ENCODE measurements around the gene VEGFA.

VEGFA gene

DNA sequence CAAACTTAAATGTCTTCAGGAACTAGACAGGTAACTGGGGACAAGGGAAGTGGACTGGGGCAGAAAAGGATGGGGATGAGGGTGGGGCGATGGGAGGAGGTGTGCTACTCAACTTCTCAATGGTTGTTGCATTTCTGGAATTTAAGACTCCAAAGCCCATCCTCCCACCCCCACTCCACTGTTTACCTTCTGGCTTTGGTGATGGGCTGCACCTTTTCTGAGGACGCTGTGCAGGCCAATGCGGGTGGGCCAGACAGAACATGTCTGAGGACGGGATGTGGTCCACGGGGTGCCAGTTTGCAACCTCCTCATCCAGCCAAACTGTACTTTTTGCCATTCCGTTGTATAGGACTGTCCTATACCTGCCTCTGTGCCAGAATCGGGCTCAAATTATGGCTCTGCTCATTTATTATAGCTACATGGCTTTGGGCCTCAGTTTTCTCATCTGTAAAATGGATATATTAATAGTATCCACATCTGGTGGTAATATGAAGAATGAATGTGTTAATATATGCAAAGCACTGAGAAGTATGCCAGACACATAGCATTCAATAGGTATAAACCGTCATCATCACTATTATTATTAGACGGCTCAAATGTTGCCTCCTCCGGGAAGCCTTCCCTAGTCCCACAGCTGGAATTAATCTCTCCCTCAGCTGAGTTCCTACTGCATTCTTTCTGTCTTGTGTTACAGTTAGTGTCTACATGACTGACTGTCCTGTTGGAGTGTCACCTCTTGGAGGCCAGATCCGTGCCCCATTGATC lies 31.0 kb upstream of the VEGFA start:
- no peak for DNase-seq (ENCODE audit: low read depth in 2 of 2)

DNA sequence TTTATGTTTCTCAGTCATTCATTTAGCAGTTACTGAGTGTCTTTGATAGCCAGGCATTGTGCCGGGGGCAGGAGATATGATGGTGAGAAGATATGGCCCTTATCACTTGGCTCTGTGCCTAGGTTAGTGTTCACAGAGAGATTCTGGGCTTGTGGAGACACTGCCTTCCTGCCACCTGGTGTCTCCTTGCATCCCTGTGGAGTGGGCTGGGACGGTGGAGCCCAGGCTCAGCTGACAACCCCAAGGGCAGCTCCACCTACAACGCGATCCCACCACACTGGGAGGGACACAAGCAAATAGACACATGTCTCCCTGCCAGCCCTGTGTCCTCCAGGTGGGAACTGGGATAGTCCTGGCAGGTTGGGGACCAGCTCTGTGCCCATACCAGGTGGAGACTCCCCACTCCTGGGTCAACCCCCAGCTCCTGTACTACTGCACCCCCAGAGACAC lies 30.3 kb upstream of the VEGFA start:
- DNase-seq (ENCODE audit: low read depth in 2 of 2) = no peak

DNA sequence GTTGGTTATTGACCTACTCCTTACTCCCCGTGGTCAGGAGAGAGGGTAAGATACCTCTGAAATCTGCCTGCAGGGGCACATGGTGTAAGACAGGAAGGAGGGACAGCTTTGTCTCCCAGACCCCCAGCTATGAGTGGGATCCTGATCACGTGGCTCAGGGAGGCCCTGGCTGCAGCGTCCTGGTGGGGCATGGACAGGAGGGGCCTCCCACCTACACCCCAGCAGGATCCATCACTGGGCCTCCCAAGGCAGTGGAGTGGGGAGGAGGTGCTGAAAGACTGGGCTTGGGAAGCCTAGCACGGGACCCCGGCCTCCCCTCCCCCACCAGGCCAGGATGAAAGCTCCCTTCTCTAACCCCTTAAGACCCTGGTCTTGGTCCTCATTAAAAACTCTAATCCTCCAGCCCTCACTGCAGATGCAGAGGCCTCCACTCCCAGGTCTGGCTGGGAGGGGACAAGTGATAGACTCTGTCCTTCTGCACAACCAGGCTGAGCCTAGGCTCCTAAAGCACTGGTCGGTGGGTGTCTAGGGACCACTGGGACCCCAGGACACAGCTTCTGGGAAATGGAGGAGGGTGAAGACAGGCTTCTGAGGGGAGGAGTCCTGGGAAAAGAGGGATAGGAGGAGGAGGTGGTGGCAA lies 29.6 kb upstream of the VEGFA start:
- DNase-seq (ENCODE audit: low read depth in 2 of 2) = no peak

DNA sequence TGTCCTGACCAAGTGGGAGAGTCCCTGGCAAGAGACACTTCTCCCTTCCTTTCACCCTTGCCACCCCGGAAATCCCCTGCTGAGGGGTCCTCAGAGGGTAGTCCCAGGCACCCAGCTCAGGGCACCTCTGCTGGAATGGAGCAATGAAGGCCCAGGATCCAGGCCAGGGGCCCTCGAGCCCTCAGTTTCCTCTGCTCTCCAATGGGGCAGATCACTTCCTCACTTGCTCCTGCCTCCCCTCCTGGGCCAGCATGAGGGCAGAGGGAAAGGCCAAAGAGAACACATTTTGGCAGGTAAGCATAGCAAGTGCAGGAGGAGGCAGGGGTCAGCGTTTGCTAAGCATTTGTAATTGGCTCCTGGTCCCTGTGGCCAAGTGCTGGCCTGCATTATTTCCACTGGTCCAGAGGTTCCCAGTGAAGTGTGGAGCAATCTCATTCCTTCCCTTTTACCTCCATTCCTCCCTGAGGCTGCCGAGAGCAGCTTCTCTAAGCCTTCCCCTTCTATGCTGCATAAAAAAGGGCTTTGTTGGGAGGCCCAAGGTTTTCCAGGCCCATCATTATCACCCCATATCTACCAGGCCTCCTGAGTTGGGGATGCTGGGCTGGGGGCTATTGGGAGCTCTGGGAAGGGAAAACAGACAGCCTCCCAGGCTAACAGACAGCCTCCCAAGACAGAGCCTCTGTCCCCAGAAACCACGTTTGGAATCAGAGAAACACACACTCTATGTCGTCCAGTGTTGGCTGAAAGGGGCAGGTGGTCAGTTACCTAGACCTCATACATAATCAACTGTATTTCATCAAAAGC lies 28.8 kb upstream of the VEGFA start:
- no peak for DNase-seq (ENCODE audit: low read depth in 2 of 2)

DNA sequence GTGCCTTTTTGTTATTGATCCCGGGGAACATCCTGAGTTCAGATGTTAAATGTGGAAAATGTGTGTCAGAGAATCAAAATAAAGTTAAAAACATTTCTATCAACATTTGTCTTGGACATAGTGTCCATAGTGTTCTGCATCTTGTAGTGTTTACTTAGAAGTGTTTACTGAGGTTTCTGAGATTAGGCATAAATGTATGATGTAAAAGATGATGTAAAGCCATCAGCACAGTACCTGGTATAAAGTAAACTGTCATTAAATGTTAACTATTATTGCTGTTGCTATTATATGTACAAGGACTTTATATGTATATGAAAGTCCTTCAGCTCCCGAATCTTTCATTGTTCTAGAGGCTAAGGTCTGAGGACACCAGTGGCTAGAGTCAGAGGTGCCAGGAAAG lies 28.2 kb upstream of the VEGFA start:
- no peak for DNase-seq (ENCODE audit: low read depth in 2 of 2)

DNA sequence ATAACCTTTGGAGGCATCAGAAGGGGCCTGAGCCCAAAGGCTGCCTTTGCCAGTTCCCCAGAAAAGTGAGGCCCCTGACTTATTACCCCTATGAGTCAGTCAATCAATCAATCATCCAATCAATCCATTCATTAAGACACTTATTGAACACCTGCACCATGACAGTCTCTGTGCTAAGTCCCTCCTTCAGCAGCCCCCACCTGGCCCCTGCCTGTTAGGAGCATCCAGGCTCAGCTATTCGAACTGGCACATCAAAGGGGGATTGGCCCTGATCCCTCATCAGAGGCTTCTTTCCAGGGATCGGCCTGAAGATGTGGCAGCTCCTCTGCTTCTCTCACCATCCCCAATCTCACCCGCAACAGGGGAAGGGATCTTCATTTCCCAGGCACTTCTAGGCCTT lies 27.7 kb upstream of the VEGFA start:
- no peak for DNase-seq (ENCODE audit: low read depth in 2 of 2)

DNA sequence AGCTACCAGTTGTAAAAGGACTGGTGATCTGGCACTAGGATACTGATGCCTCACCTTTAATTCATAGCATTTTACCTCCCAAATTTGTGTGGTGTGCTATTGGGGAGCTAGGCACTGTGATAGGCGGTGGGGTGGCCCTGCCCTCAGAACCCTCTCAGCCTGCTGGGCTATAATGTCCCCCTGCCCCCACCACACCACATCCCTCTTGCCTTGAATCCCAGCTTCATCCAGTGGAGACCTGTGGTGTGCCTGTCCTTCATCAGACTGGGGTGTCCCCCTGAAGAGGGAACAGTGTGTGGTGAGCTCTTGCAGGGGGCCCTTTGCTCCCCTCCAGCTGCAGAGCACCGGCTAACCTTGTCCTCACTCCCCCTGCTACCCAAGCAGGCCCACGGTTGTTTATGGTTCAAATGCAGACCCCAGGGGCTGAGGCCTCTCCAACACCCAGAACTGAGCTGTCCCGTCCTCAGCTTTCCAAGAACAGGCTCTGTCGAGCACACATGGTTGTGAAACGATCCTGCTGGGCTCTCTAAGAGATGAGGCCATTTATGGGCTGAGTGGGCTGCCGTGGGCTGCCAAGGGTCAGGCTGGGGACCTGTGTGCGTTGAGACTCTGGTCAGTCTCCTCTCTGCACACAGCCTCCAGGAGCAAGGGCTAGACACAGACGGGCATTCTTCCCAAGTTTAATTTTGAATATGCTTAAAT lies 26.9 kb upstream of the VEGFA start:
- no peak for DNase-seq (ENCODE audit: low read depth in 2 of 2)

DNA sequence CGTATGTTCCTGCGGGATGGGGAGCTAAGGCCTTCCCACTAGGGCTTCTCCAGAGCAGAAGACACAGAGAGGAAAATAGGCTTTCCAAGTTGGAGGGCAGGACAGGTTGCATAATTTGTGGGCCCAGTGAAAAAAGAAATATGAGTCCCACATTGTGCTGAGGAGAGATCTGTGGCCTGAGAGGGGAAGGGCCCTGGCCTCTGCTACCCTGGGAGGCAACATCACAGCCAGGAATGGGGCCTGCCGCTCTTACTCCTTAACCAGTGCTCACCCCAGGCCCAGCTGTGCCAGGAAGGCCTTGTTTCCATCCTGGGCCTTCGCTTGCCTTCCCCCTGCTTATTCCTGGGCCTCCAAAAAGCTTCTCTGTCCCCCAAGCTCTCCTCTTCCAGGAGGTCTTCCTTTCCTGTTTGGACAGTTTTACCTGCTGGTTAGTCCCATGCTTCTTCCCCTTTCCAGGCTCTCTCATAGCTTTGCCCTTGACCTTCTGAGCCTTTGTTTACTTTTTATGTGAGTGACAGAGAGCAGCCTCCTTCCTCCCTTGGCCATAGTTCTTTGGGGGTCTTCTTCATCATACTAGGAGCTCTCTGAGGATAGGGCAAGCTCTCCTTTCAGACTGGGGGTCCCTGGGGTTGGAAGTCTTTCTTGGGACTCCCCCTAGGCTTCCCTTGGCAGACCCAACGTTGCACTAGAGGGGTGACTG lies 26.2 kb upstream of the VEGFA start:
- no peak for DNase-seq (ENCODE audit: low read depth in 2 of 2)

DNA sequence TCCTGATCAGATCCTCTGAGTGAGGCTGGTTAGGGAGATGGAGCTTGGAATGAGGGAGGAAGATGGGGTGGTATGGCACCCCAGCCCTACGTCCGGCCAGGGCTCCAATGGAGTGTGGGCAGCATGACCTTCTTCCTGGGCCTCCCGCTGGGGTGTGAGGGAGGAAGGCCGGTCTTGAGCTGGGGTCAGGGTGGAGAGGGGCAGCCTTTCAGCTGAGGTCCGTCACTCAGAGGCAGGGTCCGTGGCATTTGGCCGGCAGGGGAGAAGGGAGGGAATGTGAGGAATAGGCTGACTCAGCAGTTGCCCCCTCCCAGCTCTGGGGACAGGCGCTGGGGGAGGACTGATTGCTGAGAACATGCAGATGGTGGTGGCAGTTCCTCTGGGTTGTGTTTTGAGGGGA lies 25.5 kb upstream of the VEGFA start:
- no peak for DNase-seq (ENCODE audit: low read depth in 2 of 2)

DNA sequence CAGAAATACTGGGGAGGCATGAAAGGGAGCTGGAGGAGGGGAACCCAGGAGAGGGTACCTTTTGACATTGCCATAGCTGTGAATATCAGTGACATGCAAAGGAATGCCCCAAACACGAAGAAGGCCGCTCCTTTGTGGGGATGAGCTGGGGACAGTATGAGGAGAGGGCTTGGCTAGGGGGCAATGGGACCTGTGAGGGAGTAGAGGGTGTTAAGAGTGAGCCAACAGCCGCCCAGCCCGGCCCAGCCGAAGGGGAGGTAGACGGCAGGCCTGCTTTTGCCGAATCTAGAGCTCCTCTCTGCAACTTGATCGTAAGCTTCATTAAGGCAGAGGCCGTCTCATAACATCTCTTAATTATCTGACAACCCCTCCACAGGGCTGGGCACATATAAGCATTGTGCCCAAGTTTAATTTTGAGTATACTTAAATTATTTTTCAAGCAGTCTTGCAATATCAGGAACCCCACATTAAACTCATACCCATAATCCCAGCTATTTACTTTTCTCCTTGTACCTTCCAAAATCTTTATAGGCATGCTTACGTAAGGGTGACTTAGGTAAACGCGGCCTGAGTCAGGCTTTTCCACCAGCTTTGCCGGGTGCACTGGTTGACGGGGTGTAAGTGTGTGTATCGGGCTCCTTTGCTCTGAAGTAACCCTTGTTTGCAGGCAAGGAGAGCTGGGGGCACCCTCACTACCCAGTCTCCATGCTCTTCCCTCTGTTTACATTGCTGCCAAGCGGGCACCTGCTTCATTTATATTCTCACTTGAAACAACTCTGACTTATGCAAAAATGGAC lies 24.9 kb upstream of the VEGFA start:
- no peak for DNase-seq (ENCODE audit: low read depth in 2 of 2)

DNA sequence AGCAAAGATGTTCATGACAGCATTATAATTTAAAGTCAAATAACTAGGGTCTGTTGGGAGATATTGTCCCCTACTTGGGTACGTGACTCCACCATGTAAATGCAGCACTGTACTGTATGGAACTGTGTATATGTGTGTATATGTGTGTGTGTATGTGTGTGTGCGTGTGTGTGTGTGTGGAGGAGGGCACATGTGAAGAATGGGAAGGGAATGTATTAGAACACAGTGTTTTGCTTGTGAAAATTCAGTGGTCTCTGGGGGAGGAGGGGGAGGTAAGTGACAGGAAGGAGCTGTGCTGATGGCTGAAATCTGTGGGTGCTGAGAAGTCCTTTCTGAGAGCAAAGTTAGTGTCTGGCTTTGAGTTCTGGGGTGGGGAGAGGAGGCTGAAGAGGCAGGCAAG lies 23.9 kb upstream of the VEGFA start:
- no peak for DNase-seq (ENCODE audit: low read depth in 2 of 2)

DNA sequence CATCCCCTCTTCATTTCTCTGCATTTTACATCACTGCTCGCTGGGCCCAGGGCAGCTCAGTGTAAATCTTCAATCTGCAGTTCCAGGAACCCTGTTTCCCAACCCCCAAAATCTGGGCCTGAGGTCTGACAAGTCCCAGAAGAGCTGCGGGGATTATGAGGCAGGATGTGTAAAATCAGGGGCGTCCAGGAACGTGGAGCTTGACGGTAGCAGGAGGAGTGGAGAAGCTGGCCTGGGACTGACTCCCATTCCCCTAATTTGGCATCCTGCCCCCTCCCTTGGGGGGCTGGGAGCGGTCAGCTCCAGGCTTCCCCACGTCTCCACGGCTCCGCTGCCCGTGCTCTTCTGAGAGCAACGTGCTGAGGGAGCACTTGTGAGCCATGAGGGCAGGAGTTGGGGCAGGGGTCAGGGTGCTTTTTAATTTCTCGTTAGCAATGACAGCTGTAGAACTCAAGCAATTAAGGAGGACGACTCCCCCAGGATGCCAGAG lies 23.4 kb upstream of the VEGFA start:
- DNase-seq (ENCODE audit: low read depth in 2 of 2) = no peak

DNA sequence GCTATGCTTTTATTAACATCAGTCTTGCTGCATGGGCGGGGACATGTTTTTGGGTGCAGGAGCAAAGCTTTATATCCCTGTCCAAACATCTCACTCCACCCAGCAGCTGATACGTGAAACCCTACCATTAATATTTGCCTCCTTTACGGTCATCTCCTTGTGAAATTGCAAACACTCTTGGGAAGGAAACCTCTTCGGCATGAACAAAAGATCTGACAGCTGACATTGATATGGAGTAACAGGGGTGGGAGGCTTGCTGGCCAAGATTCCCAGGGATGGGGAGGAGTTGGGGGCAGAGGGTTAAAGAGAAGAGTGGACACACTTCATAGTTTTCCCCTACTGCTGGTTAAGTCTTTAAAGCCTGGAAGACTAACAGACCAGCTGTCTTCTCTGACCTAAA lies 22.2 kb upstream of the VEGFA start:
- no peak for DNase-seq (ENCODE audit: low read depth in 2 of 2)

DNA sequence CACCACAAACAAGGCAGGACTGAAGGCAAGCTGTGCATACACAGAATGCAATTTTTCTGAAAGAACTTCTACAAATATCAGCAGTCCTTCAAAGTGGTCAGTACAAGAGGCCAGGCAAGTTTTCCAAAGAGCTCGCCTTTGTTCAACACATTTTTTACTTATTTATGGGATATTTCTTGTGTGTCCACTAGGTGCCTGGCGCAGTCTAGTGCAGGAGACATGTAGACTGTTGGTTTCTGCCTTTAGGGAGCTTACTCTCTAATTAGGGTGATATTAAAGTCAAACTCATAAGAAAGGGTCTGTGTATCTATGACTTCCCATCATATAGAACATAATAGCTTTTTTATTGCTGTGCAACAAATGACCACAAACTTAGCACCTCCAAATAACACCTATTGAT lies 21.2 kb upstream of the VEGFA start:
- DNase-seq (ENCODE audit: low read depth in 2 of 2) = no peak

DNA sequence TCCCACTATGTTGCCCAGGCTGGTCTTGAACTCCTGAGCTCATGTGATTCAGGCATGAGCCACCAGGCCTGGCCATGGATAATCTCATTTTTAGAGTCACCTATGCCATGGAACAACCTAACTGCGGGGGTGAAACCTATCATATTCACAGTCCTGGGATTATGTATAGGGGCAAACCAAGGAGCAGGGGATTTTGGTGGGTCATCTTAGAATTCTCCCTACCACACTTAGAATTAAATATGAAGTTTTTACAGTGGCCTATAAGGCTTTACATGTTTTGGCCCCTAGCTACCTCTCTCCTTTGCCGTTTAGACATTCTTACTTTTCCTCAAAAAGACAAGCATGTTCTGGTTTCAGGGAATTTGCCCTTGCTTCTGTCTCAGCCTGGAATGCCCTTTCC lies 20.6 kb upstream of the VEGFA start:
- DNase-seq (ENCODE audit: low read depth in 2 of 2) = no peak

DNA sequence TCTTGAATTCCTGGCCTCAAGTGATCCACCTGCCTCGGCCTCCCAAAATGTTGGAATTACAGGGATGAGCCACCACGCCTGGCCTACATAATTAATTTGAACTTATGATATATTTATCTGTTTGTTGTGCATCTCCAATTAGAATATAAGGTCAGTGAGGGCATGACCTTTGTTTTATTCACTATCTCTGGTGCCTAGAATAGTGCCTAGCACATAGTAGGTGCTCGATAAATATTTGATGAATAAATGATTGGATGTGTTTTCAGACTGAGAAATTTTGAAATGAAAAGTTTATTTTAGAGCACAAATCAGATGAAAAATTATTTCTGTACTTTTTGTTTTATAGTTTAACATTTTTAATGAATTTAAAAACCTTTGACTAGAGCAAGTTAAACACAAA lies 19.4 kb upstream of the VEGFA start:
- DNase-seq (ENCODE audit: low read depth in 2 of 2) = no peak

DNA sequence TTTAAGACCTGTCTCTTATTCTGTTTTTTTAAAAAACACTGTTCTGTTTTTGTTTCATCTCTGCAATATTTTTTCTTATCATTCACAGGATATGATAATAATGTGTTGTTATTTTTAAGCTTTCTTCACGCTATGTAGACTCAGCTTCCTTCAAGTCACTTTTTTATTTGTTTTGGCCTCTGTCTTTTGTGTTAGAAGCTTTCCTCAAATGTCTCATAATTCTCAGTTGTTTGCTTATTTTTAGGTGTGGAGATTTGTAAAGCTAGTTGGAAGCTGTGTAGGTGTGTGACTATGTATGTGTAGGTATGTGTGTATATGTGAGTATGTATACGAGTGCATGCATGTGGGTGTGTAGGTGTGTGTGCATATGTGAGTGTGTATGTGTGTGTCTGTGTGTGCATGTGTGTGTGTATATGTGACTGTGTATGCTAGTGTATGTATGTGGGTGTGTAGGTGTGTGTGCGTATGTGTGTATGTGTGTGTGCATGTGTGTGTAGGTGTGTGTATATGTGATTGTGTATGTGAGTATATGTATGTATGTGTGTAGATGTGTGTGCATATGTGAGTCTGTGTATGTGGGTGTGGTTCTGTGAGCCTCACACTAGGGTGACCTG lies 16.3 kb upstream of the VEGFA start:
- no peak for DNase-seq (ENCODE audit: low read depth in 2 of 2)

DNA sequence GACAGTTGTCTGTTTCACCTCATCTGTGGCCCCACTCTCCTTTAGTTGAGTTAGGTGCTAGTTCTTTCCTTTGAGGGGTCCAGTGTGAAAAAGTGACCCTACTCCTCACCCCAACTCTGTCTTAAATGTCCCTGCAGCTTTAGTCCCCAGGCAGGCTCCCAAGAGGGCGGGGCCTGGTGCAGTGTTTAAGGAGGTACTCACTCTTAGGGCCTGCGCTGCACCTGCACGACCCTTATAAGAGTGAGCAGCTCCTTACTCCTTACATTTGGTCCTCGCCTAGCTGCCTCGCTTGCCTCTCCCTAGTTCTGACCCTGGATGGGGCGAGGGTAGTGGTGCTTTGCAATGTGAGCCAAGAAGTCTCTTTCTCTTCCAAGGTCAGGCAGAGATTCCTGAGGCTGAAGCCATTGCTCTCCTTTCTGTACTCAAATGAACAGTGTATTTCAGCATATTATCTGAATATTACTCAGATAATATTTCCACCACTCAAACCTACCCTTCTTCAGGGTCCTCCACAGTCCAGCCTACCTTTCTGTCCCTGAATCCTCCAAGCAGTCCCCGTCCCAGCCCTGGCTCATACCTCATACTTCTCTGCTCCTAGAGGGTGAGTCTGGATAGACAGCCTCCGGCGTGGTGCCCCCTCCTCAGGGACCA lies 11.9 kb upstream of the VEGFA start:
- no peak for DNase-seq (ENCODE audit: low read depth in 2 of 2)

DNA sequence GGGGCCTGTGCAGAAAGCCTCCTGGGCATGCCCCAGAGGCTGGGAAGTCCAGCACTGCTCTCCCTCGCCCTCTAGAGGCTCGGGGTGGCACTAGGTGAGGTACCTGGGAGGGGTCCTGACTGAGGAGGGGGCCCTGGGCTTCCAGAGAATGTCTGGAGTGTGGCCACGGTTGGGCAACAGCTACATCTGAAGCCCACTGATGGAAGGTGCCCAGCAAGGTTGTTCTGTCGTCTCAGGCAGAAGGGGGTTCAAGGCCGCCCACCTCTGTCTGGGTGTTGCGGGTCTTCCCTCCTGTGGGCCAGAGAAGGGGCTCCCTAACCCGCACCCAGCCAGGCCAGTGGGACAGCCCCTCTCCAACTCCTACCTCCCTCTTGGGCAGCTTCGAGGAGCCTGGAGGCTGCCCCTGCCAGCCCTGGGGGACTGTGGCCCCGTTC lies 11.4 kb upstream of the VEGFA start:
- DNase-seq (ENCODE audit: low read depth in 2 of 2) = no peak

Data from activated CD4-positive, alpha-beta T cell treated with anti-CD3 and anti-CD28 coated beads for 24 hours (primary cell).